Testis (tissue), 3 donors: ENCODE data around the gene ELL2. TPM values are rescaled to one million over a fixed set of nuclear protein-coding genes. Genes with fewer than 3 reads are reported as not detected.

Source experiments
- DNase-seq: peaks from one replicate; pipeline ENCODE4 v3.0.0-alpha.2; 2019
- H3K27ac ChIP-seq, 2 donors: fragments of 200-600 bp; sonication (generic); one replicate each; pipeline ENCODE4 v1.5.1; 2019
- H3K27me3 ChIP-seq: fragments of 200-600 bp; sonication (generic); one replicate; pipeline ENCODE4 v1.5.1; 2019
- H3K36me3 ChIP-seq: fragments of 200-600 bp; sonication (generic); one replicate; pipeline ENCODE4 v1.5.1; 2017; ENCODE audit warnings: low read depth; ENCODE audit errors: missing control alignments
- H3K4me1 ChIP-seq: fragments of 200-600 bp; sonication (generic); one replicate; pipeline ENCODE4 v1.5.1; 2019
- H3K4me3 ChIP-seq, 2 donors: fragments of 200-600 bp; sonication (generic); one replicate each; pipeline ENCODE4 v1.5.1; 2017 to 2019
- H3K9me3 ChIP-seq: fragments of 200-600 bp; sonication (generic); one replicate; pipeline ENCODE4 v1.5.1; 2017
- POLR2A ChIP-seq: fragments of 450-650 bp; IDR thresholded peaks from one replicate; pipeline ENCODE4 v1.6.1; 2017; ENCODE audit warnings: antibody characterized with exemption, mild to moderate bottlenecking, moderate library complexity
- WGBS, 2 donors: methylation state at CpG; one replicate each; pipeline ENCODE4 v1.1.5; 2018; 5-methylcytosine and 5-hydroxymethylcytosine counted together
- intact Hi-C: fragments of 100-400 bp; cut with DNase I; formaldehyde crosslinking; loops from one replicate; pipeline ENCODE4 v1.15.1; 2023; ENCODE audit warnings: low total_unique reads
- polyA plus RNA-seq: library from polyadenylated mRNA; stranded (reverse); fragments of 350-450 nt; fragmentation: Illumina TruSeq; extraction: RNeasy Lipid Tissue Mini Kit (QIAGEN cat#74804); gene quantifications from one replicate; pipeline ENCODE4 v1.2.3, GENCODE V29; 2014; ENCODE audit warnings: low read depth, low replicate concordance; ENCODE audit not compliant: insufficient read depth
- total RNA-seq, 2 donors: library from RNA; depleted of rRNA; stranded (reverse); fragments of >200 nt; gene quantifications; one replicate each; pipeline ENCODE4 v1.2.3, GENCODE V29; 2016
- TF ChIP-seq, protein P1 (sequence below), 3 experiments: fragments of 450-650 bp in 2 of 3; fragments of 200-600 bp in 1 of 3; sonication (generic) in 1 of 3; IDR thresholded peaks; one replicate each; pipeline ENCODE4 v1.5.1; 2016 to 2019; ENCODE audit warnings: antibody characterized with exemption in 3 of 3, mild to moderate bottlenecking in 2 of 3, moderate library complexity in 1 of 3

ELL2 gene
- total and polyA plus RNA-seq, 3 donors from 2014 or later = 32.1 to 87.3 (median 78.9) TPM

DNA sequence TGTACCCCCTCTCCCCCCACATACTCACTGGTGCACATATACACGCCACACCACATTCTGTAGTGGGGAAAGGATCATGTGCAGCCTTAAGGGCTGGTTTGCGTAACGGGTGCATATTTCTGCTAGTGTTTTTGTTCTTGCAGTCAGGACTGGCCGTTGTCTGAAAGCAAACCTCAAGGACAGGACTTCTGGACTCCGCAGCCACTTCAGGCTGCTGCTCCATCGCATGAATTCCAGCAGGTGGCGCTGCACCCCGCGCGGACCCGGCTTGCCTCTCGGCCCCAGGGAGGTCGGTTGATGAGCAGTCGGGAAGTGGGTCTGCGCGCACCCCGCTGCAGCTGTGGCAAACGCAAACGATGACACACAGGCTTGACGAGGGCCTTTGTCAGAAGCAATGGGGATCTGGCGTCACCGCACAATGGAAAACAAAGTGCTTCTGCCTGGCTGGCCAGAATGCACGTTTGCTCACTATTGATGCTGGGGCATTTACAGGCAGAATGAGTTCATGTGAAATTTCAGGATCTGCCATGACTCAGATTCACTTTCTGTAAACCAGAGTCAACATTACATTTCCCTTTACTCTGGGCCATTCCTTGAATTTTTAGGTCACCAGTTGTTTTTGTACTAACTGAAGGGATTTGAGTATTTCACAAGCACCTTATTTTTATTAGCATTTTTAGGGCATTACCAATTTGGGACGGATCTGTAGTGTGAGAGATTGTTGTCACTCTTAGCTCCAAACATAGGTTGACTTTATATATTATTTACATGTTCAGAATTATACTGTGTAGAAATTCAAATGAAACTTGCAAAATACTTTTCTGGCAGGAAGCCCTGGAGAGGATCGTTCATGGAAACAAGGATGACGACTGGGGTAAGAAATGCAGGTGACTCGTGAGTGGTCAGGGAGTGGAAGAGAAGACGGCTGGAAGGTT is 102.7 kb downstream of the ELL2 start:
- Histone ChIP-seq H3K4me3 (peak overlapping the region; percentile 1 to 20), H3K9me3 (no peaks in the 10 kb centered on the region), H3K36me3 (no peaks in the 10 kb centered on the region), H3K27me3 (no peaks in the 10 kb centered on the region), H3K27ac (peak overlapping the region; percentile 82 to 88), H3K4me1 (peaks cover 39% of the 10 kb centered on the region)
- peak; percentile 92 for DNase-seq
- 15 to 22% methylated on average over 16 to 28 of the region's 28 CpGs for WGBS, 2 donors
- intact Hi-C loops = loop anchor here (5.0 kb wide), 2 partner anchors 103 to 473 kb away; partner anchors contain the start of gene ELL2
- TF ChIP-seq, protein P1, sequence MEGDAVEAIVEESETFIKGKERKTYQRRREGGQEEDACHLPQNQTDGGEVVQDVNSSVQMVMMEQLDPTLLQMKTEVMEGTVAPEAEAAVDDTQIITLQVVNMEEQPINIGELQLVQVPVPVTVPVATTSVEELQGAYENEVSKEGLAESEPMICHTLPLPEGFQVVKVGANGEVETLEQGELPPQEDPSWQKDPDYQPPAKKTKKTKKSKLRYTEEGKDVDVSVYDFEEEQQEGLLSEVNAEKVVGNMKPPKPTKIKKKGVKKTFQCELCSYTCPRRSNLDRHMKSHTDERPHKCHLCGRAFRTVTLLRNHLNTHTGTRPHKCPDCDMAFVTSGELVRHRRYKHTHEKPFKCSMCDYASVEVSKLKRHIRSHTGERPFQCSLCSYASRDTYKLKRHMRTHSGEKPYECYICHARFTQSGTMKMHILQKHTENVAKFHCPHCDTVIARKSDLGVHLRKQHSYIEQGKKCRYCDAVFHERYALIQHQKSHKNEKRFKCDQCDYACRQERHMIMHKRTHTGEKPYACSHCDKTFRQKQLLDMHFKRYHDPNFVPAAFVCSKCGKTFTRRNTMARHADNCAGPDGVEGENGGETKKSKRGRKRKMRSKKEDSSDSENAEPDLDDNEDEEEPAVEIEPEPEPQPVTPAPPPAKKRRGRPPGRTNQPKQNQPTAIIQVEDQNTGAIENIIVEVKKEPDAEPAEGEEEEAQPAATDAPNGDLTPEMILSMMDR (IDR thresholded peaks at IDR 0.05) = peak; percentile 98 to 99 (median 99)
- TF ChIP-seq POLR2A = no peak

DNA sequence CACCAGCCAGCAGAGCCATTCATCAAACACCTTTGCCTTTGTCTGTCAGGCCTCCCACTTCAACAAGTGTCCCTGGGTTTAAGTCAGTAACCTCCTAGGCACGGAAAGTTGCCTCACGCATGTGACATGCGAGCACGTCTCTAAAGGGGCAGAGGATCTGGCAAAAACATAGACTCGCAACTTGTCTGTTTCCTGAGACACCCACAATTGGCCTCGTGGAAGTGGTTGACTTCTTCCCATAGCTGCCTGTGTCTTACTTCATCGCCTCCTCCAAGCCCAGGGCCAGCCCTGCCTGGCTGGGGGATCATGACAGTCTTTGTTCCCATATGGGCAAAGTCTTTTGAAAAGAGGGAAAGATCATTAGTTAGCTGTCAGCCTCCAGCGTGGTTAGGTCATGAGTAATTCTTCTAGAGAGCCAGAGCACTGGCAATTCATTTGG is 103.6 kb downstream of the ELL2 start:
- 83 to 86% methylated on average over 8 of the region's 8 CpGs for WGBS, 2 donors
- H3K4me3 ChIP-seq = no peak overlapping the region
- DNase-seq = no peak

DNA sequence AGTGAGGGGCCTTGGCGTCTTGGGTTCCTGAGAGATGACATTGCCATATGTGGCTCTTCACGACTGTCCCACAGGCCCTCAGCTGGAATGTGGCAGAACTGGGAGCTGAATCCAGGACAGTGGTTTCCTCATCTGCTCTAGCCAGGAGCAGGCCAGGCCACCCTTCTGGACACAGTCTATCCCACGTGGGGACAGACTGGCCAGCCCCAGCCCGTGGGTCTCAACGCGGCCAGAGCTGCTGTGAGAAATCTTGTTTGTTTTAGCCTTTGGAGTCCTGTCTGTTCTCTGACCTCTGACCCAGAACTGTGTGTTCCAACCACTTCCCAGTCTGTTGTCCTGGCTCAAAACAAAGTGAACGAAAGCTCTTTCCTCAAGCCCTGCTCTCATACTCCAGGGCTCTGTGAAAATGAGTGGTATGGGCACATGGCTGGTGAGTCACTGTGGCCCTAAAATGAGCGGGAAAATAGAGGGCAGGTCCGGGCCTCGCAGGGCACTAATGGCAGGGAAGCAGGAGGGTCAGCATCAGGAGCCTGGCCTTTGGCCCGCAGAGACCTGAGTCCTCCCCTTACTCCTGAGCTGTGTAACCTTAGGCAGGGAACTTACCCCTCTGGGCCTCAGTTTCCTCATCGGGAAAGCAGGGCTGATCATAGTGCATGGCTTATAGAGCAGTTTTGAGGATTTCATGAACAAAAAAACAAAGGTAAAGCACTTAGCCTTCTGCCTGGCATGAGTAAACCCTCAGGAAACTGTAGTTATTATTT is 104.3 kb downstream of the ELL2 start:
- peaks cover 30% of the 10 kb centered on the region for H3K4me1 ChIP-seq

More for the DNA sequence above, 103.6 kb downstream of the ELL2 start:
- no peaks in the 10 kb centered on the region for H3K36me3 ChIP-seq
- H3K27ac ChIP-seq = peak overlapping the region; percentile 82 to 88
- no peak for TF ChIP-seq POLR2A
- TF ChIP-seq, protein P1 (IDR thresholded peaks at IDR 0.05) = no peak
- intact Hi-C loops = loop anchor here (5.0 kb wide), 2 partner anchors 104 to 474 kb away; partner anchors contain the start of gene ELL2
- no peaks in the 10 kb centered on the region for H3K9me3 ChIP-seq
- H3K27me3 ChIP-seq = no peaks in the 10 kb centered on the region
- H3K4me1 ChIP-seq = peaks cover 36% of the 10 kb centered on the region

DNA sequence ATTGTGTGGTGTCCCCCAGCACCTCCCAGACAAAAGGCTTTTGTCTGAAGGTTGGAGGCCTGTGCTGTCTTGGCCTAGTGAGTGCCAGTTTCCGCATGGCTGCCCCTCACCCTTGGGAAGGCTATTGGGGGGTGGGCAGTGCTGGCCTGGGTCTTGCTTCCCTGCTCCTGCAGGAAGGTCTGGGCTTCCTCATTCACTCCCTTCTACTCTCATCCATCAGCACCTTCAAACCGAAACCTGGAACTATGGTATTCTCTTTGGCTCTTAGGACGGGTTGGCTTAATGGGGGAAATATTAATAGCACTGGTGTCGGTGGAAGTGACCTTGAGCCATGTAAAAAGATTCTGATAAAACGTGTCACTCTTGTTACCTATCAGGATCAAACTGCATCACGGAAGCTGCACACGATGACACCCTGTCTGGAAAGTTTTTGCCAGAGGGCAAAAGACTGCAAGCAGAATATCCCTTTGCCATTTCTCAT is 105.1 kb downstream of the ELL2 start:
- TF ChIP-seq, protein P1 (IDR thresholded peaks at IDR 0.05) = no peak
- no peak for TF ChIP-seq POLR2A
- intact Hi-C loops = loop anchor here (5.0 kb wide), 2 partner anchors 106 to 476 kb away; partner anchors contain the start of gene ELL2
- no peaks in the 10 kb centered on the region for H3K27me3 ChIP-seq
- no peak overlapping the region for H3K4me3 ChIP-seq
- 53 to 65% methylated on average over 7 of the region's 7 CpGs for WGBS, 2 donors
- H3K36me3 ChIP-seq = no peaks in the 10 kb centered on the region
- H3K27ac ChIP-seq = peak overlapping the region; percentile 82 to 88
- H3K4me1 ChIP-seq = peaks cover 29% of the 10 kb centered on the region
- H3K9me3 ChIP-seq = no peaks in the 10 kb centered on the region
- no peak for DNase-seq

More for the DNA sequence above, 104.3 kb downstream of the ELL2 start:
- Histone ChIP-seq H3K27ac (peak overlapping the region; percentile 82 to 88), H3K4me3 (no peak overlapping the region), H3K36me3 (no peaks in the 10 kb centered on the region), H3K27me3 (no peaks in the 10 kb centered on the region), H3K9me3 (no peaks in the 10 kb centered on the region)
- WGBS, 2 donors = 55 to 60% methylated on average over 11 to 12 of the region's 12 CpGs
- intact Hi-C loops = loop anchor here (5.0 kb wide), 2 partner anchors 105 to 475 kb away; partner anchors contain the start of gene ELL2
- peak; percentile 89 for DNase-seq
- no peak for TF ChIP-seq POLR2A

DNA sequence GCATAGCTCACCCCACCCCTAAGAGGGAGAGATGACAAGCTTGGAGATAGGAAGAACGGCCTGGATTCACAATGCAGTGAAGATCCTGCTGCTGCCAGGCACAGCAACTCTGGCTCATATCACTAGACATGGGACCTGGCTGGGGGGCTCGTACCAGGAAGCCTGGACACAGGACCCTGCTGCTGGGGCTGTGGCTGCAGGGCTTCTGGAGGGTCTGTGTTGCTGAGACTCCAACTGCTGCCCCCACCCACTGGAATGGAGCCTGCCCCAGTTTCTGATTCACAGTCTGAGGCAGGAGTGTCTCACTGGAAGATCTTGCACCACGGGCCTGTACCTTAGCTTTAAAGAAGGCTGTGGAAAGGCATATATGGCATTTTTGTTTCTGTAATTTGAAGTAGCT is 108.2 kb downstream of the ELL2 start:
- no peak for DNase-seq
- Histone ChIP-seq H3K4me3 (no peak overlapping the region), H3K9me3 (no peaks in the 10 kb centered on the region), H3K36me3 (no peaks in the 10 kb centered on the region), H3K27ac (no peak overlapping the region), H3K4me1 (peaks cover 35% of the 10 kb centered on the region), H3K27me3 (no peaks in the 10 kb centered on the region)
- intact Hi-C loops = no loop called here
- TF ChIP-seq, protein P1 (IDR thresholded peaks at IDR 0.05) = no peak
- TF ChIP-seq POLR2A = no peak
- WGBS, 2 donors = 89 to 92% methylated on average over 2 to 3 of the region's 3 CpGs
